Astrocyte (in vitro differentiated cells and primary cell): ENCODE results near the gene CKS1B. TPM values are rescaled to one million over a fixed set of nuclear protein-coding genes. Genes with fewer than 3 reads are reported as not detected.

Experiments
- DNase-seq: peaks from one replicate; pipeline ENCODE4 v3.0.0-alpha.2; 2010; ENCODE audit warnings: low read depth
- FAIRE-seq: peaks from 2 replicates; lab custom pipeline; 2011; peaks lifted over from hg19 to GRCh38; lab: Jason Lieb, UNC
- H2AFZ ChIP-seq: 2 replicates; pipeline ENCODE4 v1.6.0; 2012; ENCODE audit warnings: low read depth, low read length, inconsistent platforms
- H3K27ac ChIP-seq: 2 replicates; pipeline ENCODE4 v1.5.1; 2011; ENCODE audit warnings: low read depth, low read length, inconsistent platforms
- H3K27me3 ChIP-seq: 2 replicates; pipeline ENCODE4 v1.6.0; 2011; ENCODE audit warnings: low read length, inconsistent platforms; ENCODE audit not compliant: insufficient read depth
- H3K36me3 ChIP-seq: 2 replicates; pipeline ENCODE4 v1.5.1; 2011; ENCODE audit warnings: low read length, inconsistent platforms; ENCODE audit not compliant: insufficient read depth
- H3K4me1 ChIP-seq: 2 replicates; pipeline ENCODE4 v1.5.1; 2011; ENCODE audit warnings: low read length, inconsistent platforms; ENCODE audit not compliant: insufficient read depth
- H3K4me2 ChIP-seq: 2 replicates; pipeline ENCODE4 v1.6.0; 2012; ENCODE audit warnings: low read length, inconsistent platforms
- H3K4me3 ChIP-seq: 2 replicates; pipeline ENCODE4 v1.5.1; 2011; ENCODE audit warnings: low read depth, mild to moderate bottlenecking, low read length, inconsistent platforms; ENCODE audit not compliant: insufficient read depth
- H3K79me2 ChIP-seq: 2 replicates; pipeline ENCODE4 v1.6.0; 2012; ENCODE audit warnings: mild to moderate bottlenecking, low read length, inconsistent platforms; ENCODE audit not compliant: insufficient read depth
- H3K9ac ChIP-seq: 2 replicates; pipeline ENCODE4 v1.6.0; 2012; ENCODE audit warnings: mild to moderate bottlenecking, low read length, inconsistent platforms
- H3K9me3 ChIP-seq: 2 replicates; pipeline ENCODE4 v1.5.1; 2012; ENCODE audit warnings: low read depth, mild to moderate bottlenecking, low read length, inconsistent platforms; ENCODE audit not compliant: insufficient read depth
- H4K20me1 ChIP-seq: 2 replicates; pipeline ENCODE4 v1.6.0; 2012; ENCODE audit warnings: low read length, inconsistent platforms; ENCODE audit not compliant: insufficient read depth
- H3K27ac Mint-ChIP-seq: one replicate; pipeline ENCODE4 v1.8.0; 2021; ENCODE audit warnings: mild to moderate bottlenecking, mixed read lengths; ENCODE audit not compliant: unreplicated experiment
- H3K27me3 Mint-ChIP-seq: one replicate; pipeline ENCODE4 v1.8.0; 2021; ENCODE audit warnings: low read depth, mixed read lengths; ENCODE audit not compliant: unreplicated experiment
- H3K36me3 Mint-ChIP-seq: one replicate; pipeline ENCODE4 v1.8.0; 2021; ENCODE audit warnings: low read depth, mixed read lengths; ENCODE audit not compliant: unreplicated experiment
- H3K4me1 Mint-ChIP-seq: one replicate; pipeline ENCODE4 v1.8.0; 2021; ENCODE audit warnings: low read depth, mixed read lengths; ENCODE audit not compliant: unreplicated experiment
- H3K4me3 Mint-ChIP-seq: one replicate; pipeline ENCODE4 v1.8.0; 2021; ENCODE audit warnings: mild to moderate bottlenecking, moderate library complexity, mixed read lengths; ENCODE audit not compliant: unreplicated experiment
- H3K9me3 Mint-ChIP-seq: one replicate; pipeline ENCODE4 v1.8.0; 2021; ENCODE audit warnings: mild to moderate bottlenecking, mixed read lengths; ENCODE audit not compliant: unreplicated experiment
- EZH2 ChIP-seq: IDR thresholded peaks from 2 replicates; pipeline ENCODE4 v1.6.1; 2012; ENCODE audit warnings: mild to moderate bottlenecking, low read length, inconsistent platforms; ENCODE audit not compliant: insufficient read depth
- total RNA-seq: library from RNA; stranded (reverse); gene quantifications from 2 replicates; pipeline ENCODE4 v1.2.1, GENCODE V29; 2021
- TF ChIP-seq, protein P1 (sequence below): IDR thresholded peaks from 2 replicates; pipeline ENCODE4 v1.5.1; 2011; ENCODE audit warnings: low read depth, mild to moderate bottlenecking, inconsistent platforms, low read length, moderate library complexity; ENCODE audit not compliant: insufficient read depth

Gene CKS1B
- total RNA-seq, 1 donor from 2014 or later: 37.9 TPM

DNA sequence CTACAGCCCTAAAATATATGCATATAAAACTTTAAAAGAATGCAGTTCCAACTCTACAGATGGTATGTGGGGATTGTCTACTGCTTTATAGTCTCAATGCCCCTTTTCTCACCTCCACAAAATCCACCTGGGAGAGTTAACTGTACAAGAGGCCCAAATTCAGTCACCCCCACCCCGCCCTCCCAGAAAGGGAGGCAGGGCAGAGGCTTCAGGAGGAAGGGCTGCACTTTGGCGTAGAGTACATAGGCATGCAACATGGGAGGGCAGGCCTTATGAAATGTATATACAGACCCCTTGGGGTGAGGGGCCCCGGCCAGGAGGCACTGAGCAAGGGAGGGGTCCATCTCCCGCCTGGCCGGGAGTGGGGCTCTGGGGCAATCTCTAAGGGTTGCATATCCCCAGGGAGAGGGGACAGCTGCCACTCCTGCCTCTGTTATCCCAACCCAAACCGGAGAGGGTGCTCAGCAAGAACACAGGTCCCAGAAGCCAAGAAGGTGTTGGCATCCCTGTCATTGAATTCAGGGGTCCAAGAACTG lies 11.6 kb upstream of the CKS1B start:
- Mint-ChIP-seq H3K36me3 (peaks cover 19% of the 10 kb centered on the region), H3K27me3 (no peaks in the 10 kb centered on the region), H3K27ac (peak overlapping the region; percentile 12), H3K9me3 (no peaks in the 10 kb centered on the region), H3K4me3 (peak overlapping the region; percentile 69), H3K4me1 (peaks cover 26% of the 10 kb centered on the region)
- FAIRE-seq (no peak), DNase-seq (no peak)
- H3K27me3 ChIP-seq: no peaks in the 10 kb centered on the region
- H3K4me1 ChIP-seq: peaks cover 21% of the 10 kb centered on the region
- H2AFZ ChIP-seq: no peak overlapping the region
- H3K27ac ChIP-seq: no peak overlapping the region
- H3K36me3 ChIP-seq: peaks cover 40% of the 10 kb centered on the region
- H3K79me2 ChIP-seq: peaks cover 60% of the 10 kb centered on the region
- no peaks in the 10 kb centered on the region for H3K9me3 ChIP-seq
- H3K4me2 ChIP-seq: peak overlapping the region; percentile 87
- peak overlapping the region; percentile 75 for H3K4me3 ChIP-seq
- H4K20me1 ChIP-seq: peaks cover 48% of the 10 kb centered on the region
- peak overlapping the region; percentile 91 for H3K9ac ChIP-seq
- no peak for TF ChIP-seq EZH2
- TF ChIP-seq, protein P1, sequence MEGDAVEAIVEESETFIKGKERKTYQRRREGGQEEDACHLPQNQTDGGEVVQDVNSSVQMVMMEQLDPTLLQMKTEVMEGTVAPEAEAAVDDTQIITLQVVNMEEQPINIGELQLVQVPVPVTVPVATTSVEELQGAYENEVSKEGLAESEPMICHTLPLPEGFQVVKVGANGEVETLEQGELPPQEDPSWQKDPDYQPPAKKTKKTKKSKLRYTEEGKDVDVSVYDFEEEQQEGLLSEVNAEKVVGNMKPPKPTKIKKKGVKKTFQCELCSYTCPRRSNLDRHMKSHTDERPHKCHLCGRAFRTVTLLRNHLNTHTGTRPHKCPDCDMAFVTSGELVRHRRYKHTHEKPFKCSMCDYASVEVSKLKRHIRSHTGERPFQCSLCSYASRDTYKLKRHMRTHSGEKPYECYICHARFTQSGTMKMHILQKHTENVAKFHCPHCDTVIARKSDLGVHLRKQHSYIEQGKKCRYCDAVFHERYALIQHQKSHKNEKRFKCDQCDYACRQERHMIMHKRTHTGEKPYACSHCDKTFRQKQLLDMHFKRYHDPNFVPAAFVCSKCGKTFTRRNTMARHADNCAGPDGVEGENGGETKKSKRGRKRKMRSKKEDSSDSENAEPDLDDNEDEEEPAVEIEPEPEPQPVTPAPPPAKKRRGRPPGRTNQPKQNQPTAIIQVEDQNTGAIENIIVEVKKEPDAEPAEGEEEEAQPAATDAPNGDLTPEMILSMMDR: no peak

DNA sequence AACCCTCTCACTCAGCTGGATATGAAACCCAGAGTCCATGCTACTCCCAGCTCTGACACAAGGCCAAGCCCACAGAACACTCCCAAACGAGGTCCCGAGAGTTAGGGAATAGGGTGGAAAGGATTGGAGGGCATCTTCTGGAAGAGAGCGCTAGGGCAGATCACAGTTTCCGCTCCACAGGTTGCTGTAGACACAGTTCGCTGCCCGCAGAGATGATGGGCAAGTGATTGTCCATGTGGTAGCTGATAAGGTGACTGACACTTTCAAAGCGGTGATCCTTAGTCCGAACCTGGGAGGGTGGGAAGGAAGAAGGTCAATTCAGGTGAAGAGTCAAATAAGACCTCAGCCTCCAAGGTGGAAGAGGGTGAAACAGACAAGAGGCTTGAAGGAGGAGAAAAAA lies 10.8 kb upstream of the CKS1B start:
- Mint-ChIP-seq H3K36me3 (peaks cover 14% of the 10 kb centered on the region), H3K4me1 (peaks cover 30% of the 10 kb centered on the region), H3K27ac (peak overlapping the region; percentile 48), H3K9me3 (no peaks in the 10 kb centered on the region), H3K27me3 (no peaks in the 10 kb centered on the region), H3K4me3 (peak overlapping the region; percentile 69)
- H2AFZ ChIP-seq: no peak overlapping the region
- peaks cover 44% of the 10 kb centered on the region for H3K36me3 ChIP-seq
- H3K4me1 ChIP-seq: peaks cover 28% of the 10 kb centered on the region
- no peak overlapping the region for H3K4me2 ChIP-seq
- H3K4me3 ChIP-seq: no peak overlapping the region
- FAIRE-seq (no peak), DNase-seq (no peak)
- peak overlapping the region; percentile 24 for H3K9ac ChIP-seq
- TF ChIP-seq, protein P1: no peak
- no peak for TF ChIP-seq EZH2
- H3K79me2 ChIP-seq: peaks cover 67% of the 10 kb centered on the region
- H3K27ac ChIP-seq: no peak overlapping the region
- H3K27me3 ChIP-seq: no peaks in the 10 kb centered on the region
- H4K20me1 ChIP-seq: peaks cover 56% of the 10 kb centered on the region
- no peaks in the 10 kb centered on the region for H3K9me3 ChIP-seq

DNA sequence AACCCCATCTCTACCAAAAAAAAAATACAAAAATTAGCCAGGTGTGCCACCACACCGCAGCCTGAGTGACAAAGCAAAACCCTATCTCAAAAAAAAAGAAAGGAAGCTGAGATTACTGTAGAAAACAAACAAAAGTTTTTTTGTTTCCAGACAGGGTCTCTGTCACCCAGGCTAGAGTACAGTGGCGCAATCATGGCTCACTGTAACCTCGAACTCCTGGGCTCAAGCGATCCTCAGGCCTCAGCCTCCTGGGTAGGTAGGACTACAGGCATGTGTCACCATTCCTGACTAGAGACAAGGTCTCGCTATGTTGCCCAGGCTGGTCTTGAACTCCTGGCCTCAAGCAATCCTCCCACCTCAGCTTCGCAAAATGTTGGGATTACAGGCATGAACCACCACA lies 10.1 kb upstream of the CKS1B start:
- Histone ChIP-seq H3K27ac (no peak overlapping the region), H3K9ac (peak overlapping the region; percentile 24), H3K4me3 (no peak overlapping the region), H3K36me3 (peaks cover 44% of the 10 kb centered on the region), H3K9me3 (no peaks in the 10 kb centered on the region), H3K4me1 (peaks cover 35% of the 10 kb centered on the region), H3K79me2 (peaks cover 72% of the 10 kb centered on the region), H2AFZ (no peak overlapping the region), H3K27me3 (no peaks in the 10 kb centered on the region), H4K20me1 (peaks cover 63% of the 10 kb centered on the region), H3K4me2 (no peak overlapping the region)
- H3K27me3 Mint-ChIP-seq: no peaks in the 10 kb centered on the region
- DNase-seq (no peak), FAIRE-seq (no peak)
- TF ChIP-seq, protein P1: no peak
- TF ChIP-seq EZH2: no peak
- no peaks in the 10 kb centered on the region for H3K9me3 Mint-ChIP-seq
- H3K27ac Mint-ChIP-seq: no peak overlapping the region
- peaks cover 33% of the 10 kb centered on the region for H3K4me1 Mint-ChIP-seq
- peaks cover 14% of the 10 kb centered on the region for H3K36me3 Mint-ChIP-seq
- no peak overlapping the region for H3K4me3 Mint-ChIP-seq
